SW480 (cell line): ENCODE measurements around the gene BRINP3.

Source experiments
- DNase-seq: peaks from one replicate; pipeline ENCODE4 v3.0.0-alpha.2; 2016; ENCODE audit warnings: low spot score

BRINP3 gene

GRCh38 chr1:190104961-190105360, 372.7 kb downstream of the BRINP3 start:
- no peak for DNase-seq

DNA sequence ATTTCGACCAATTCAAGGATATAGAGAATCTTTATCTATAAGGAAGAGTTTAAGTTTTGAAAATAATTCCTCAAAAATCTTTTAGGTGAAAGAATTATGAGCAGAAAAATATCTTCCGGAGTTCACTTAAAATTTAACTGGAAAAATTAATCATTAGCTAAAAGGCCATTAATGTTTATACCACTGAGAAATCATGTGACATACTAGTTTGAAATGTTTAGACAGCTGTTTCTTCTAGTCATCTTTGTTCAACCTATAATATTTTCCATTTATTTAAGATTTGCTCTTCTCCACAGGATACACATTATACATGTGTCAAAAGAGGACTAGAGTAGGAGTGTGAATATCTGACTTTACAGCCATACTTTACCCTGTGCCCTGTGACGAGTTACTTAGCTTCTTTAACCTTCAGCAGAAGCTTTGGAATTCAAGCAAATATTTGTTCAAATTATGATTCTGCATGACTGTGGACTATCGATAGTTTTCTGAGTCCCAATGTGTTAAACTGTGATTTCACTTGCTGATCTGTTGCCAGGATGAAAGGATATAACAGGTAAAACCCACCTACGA, 374.8 kb downstream of the BRINP3 start:
- no peak for DNase-seq

GRCh38 chr1:190101756-190102155, 375.9 kb downstream of the BRINP3 start:
- DNase-seq, result no peak

GRCh38 chr1:190098756-190099155, 378.9 kb downstream of the BRINP3 start:
- no peak for DNase-seq

GRCh38 chr1:190098107-190098506, 379.6 kb downstream of the BRINP3 start:
- no peak for DNase-seq

- no peak for DNase-seq
Observed at GRCh38 chr1:190095596-190095995, 382.1 kb downstream of the BRINP3 start.

GRCh38 chr1:190084552-190084951, 393.1 kb downstream of the BRINP3 start:
- DNase-seq, result no peak

DNA sequence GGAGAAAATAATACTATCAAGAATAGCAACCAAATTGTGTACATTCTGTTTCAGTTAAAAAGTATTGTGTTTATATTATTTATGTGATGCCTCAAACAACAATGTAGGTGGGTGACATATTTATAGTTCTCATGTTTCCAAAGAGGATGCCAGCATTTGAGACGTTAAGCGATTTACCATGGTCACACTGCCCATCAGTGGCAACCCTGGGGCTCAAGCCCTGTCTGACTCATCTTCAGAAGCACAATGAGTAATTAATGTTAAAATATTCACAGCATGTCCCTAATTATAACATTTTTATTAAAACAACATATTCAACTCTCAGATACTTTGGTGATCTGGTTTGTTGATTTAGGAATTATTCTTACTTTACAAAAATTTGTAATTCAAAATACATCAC, 409.4 kb downstream of the BRINP3 start:
- no peak for DNase-seq

- no peak for DNase-seq
Observed at GRCh38 chr1:190067592-190067991, 410.1 kb downstream of the BRINP3 start.

- no peak for DNase-seq
Observed at GRCh38 chr1:190066011-190066410, 411.7 kb downstream of the BRINP3 start.

DNA sequence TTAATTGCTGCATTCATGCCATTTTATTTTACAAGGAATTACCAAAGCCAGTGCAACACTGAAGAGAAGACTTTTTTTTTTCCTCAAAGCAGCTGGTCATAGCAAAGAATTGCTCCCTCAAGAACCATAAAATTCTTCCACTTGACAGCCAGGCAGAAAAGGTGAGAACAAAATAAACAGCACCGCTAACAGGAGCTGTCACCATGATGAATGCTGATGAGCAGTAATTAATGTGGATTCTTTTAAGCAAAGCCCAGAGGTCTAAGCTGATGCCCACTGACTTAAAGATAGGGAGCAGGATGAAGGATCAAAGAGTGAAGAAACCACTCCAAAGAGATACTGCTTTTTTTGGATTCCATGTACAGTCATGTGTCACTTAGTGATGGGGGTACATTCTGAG, 428.4 kb downstream of the BRINP3 start:
- DNase-seq, result no peak
